Measurements from ENCODE around the gene MAGEF1. TPM values are rescaled to one million over a fixed set of nuclear protein-coding genes. Genes with fewer than 3 reads are reported as not detected.

The MAGEF1 gene, protein sequence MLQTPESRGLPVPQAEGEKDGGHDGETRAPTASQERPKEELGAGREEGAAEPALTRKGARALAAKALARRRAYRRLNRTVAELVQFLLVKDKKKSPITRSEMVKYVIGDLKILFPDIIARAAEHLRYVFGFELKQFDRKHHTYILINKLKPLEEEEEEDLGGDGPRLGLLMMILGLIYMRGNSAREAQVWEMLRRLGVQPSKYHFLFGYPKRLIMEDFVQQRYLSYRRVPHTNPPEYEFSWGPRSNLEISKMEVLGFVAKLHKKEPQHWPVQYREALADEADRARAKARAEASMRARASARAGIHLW
- total RNA-seq = 31.1 and 39.2 TPM in 2 replicates

DNA sequence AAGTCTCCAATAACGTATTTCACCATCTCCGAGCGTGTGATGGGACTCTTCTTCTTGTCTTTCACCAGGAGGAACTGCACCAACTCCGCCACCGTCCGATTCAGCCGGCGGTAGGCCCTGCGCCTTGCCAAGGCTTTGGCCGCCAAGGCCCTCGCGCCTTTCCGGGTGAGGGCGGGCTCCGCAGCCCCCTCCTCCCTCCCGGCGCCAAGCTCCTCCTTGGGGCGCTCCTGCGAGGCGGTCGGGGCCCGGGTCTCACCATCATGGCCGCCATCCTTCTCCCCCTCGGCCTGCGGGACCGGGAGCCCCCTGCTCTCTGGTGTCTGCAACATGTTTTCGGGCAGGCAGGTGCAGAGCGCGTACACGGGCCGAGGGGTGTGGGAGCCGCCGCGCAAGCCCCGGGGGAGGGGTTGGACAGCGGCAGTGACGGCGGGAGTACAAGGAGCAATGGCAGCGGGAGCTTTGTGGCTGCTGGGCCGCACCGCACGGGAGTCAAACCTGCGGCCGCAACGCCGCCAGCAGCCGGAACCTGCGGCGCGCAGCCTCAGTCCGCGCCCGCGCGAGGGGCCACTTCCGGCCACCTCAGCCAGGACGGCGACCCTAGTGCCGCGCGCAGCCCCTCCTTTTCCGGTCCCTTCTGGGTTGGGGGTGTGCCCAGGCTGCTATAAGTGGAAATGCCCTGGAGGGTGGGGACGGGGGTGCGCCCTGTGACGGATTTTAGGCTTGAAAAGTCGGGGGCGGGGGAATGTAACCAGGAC lies at the start of gene MAGEF1:
TSS of gene MAGEF1 (minus strand) at position 572 of the 755 bp plus-strand sequence. CDS start at position 329, 243 bp downstream.

Other genes with a start within 250 kb of the MAGEF1 start
- 1.4 and 2.1 TPM in 2 replicates for gene EPHB3, start 150.3 kb downstream of the MAGEF1 start, total RNA-seq
- gene VPS8, start 100.1 kb upstream of the MAGEF1 start, total RNA-seq = 13.3 and 21.4 TPM in 2 replicates